Immature natural killer cell (primary cell): Measurements from ENCODE around the gene CARD11. TPM values are rescaled to one million over a fixed set of nuclear protein-coding genes. Genes with fewer than 3 reads are reported as not detected.
A peak's percentile ranks its signal among the peaks of the same experiment; 100 is the strongest.

Source experiments
- DNase-seq, 3 donors: peaks; one replicate each; pipeline ENCODE4 v3.0.0; 2022; ENCODE audit warnings: mixed read lengths in 1 of 3
- H3K27ac Mint-ChIP-seq, 6 donors: one replicate each; pipeline ENCODE4 v1.8.0; 2020; ENCODE audit warnings: mixed read lengths in 6 of 6, mild to moderate bottlenecking in 5 of 6, inconsistent platforms in 4 of 6, moderate library complexity in 3 of 6
- H3K27me3 Mint-ChIP-seq, 3 donors: one replicate each; pipeline ENCODE4 v1.8.0; 2020 to 2021; ENCODE audit warnings: low read depth in 3 of 3, mild to moderate bottlenecking in 3 of 3, mixed read lengths in 3 of 3, moderate library complexity in 3 of 3, inconsistent platforms in 1 of 3
- H3K36me3 Mint-ChIP-seq, 3 donors: one replicate each; pipeline ENCODE4 v1.8.0; 2020; ENCODE audit warnings: mixed read lengths in 3 of 3, inconsistent platforms in 2 of 3, mild to moderate bottlenecking in 2 of 3
- H3K4me1 Mint-ChIP-seq, 2 donors: one replicate each; pipeline ENCODE4 v1.8.0; 2020; ENCODE audit warnings: inconsistent platforms in 2 of 2, mild to moderate bottlenecking in 2 of 2, mixed read lengths in 2 of 2, moderate library complexity in 1 of 2
- H3K4me3 Mint-ChIP-seq, 5 donors: one replicate each; pipeline ENCODE4 v1.8.0; 2020; ENCODE audit warnings: mild to moderate bottlenecking in 5 of 5, mixed read lengths in 5 of 5, inconsistent platforms in 3 of 5, moderate library complexity in 3 of 5
- H3K9me3 Mint-ChIP-seq, 6 donors: one replicate each; pipeline ENCODE4 v1.8.0; 2020; ENCODE audit warnings: mild to moderate bottlenecking in 6 of 6, mixed read lengths in 6 of 6, inconsistent platforms in 4 of 6, moderate library complexity in 3 of 6
- polyA plus RNA-seq, 3 donors: library from polyadenylated mRNA; unstranded; fragments of 300-500 nt; fragmentation: Illumina TruSeq; gene quantifications; one replicate each; pipeline ENCODE4 v1.2.3, GENCODE V29; 2021

CARD11 gene
- polyA plus RNA-seq, 3 donors from 2014 or later, result 3.3 to 76.5 (median 18.7) TPM

- peaks cover 0 to 19% (median 10%) of the 10 kb centered on the region in 3 donors for H3K36me3 Mint-ChIP-seq
- no peak overlapping the region for H3K4me3 Mint-ChIP-seq
- H3K9me3 Mint-ChIP-seq, result peaks cover 0 to 3% (median 0%) of the 10 kb centered on the region in 6 donors
- peak overlapping the region in 2 of 6 donors; percentile 80 to 88 for H3K27ac Mint-ChIP-seq
- H3K4me1 Mint-ChIP-seq, result peaks cover 48 to 49% of the 10 kb centered on the region in 2 donors
- peaks cover 6 to 12% (median 10%) of the 10 kb centered on the region in 3 donors for H3K27me3 Mint-ChIP-seq
- no peak for DNase-seq
Measured at GRCh38 chr7:3074459-3074821, 30.8 kb upstream of the CARD11 start.

GRCh38 chr7:3073763-3074458, 30.2 kb upstream of the CARD11 start:
- H3K27ac Mint-ChIP-seq, result peak overlapping the region in 3 of 6 donors; percentile 31 to 88 (median 63)
- H3K9me3 Mint-ChIP-seq, result peaks cover 0 to 3% (median 0%) of the 10 kb centered on the region in 6 donors
- no peak for DNase-seq
- no peak overlapping the region for H3K4me3 Mint-ChIP-seq
- H3K36me3 Mint-ChIP-seq, result peaks cover 0 to 19% (median 10%) of the 10 kb centered on the region in 3 donors
- H3K4me1 Mint-ChIP-seq, result peaks cover 53 to 54% of the 10 kb centered on the region in 2 donors
- peaks cover 5 to 15% (median 13%) of the 10 kb centered on the region in 3 donors for H3K27me3 Mint-ChIP-seq

- peaks cover 81 to 83% of the 10 kb centered on the region in 2 donors for H3K4me1 Mint-ChIP-seq
- H3K36me3 Mint-ChIP-seq, result peaks cover 0 to 14% (median 6%) of the 10 kb centered on the region in 3 donors
- H3K9me3 Mint-ChIP-seq, result peaks cover 0 to 3% (median 0%) of the 10 kb centered on the region in 6 donors
- H3K27ac Mint-ChIP-seq, result peak overlapping the region; percentile 95 to 100 (median 98)
- peaks cover 8 to 29% (median 22%) of the 10 kb centered on the region in 3 donors for H3K27me3 Mint-ChIP-seq
- no peak for DNase-seq
- peak overlapping the region; percentile 40 to 95 (median 78) for H3K4me3 Mint-ChIP-seq
Measured at GRCh38 chr7:3070908-3071307, 27.2 kb upstream of the CARD11 start.

GRCh38 chr7:3069771-3070449, 26.2 kb upstream of the CARD11 start:
- H3K27ac Mint-ChIP-seq, result peak overlapping the region; percentile 95 to 100 (median 98)
- H3K9me3 Mint-ChIP-seq, result peaks cover 0 to 3% (median 0%) of the 10 kb centered on the region in 6 donors
- H3K4me3 Mint-ChIP-seq, result peak overlapping the region; percentile 77 to 95 (median 79)
- H3K4me1 Mint-ChIP-seq, result peaks cover 91 to 93% of the 10 kb centered on the region in 2 donors
- H3K36me3 Mint-ChIP-seq, result peaks cover 0 to 14% (median 6%) of the 10 kb centered on the region in 3 donors
- H3K27me3 Mint-ChIP-seq, result peaks cover 15 to 39% (median 29%) of the 10 kb centered on the region in 3 donors
- peak; percentile 77 to 82 (median 79) for DNase-seq

GRCh38 chr7:3068530-3068929, 24.9 kb upstream of the CARD11 start:
- Mint-ChIP-seq H3K9me3 (peaks cover 0 to 3% (median 0%) of the 10 kb centered on the region in 6 donors), H3K27ac (peak overlapping the region; percentile 95 to 100 (median 98)), H3K27me3 (peaks cover 15 to 40% (median 29%) of the 10 kb centered on the region in 3 donors), H3K36me3 (peaks cover 0 to 14% (median 6%) of the 10 kb centered on the region in 3 donors), H3K4me1 (peaks cover 96% of the 10 kb centered on the region in 2 donors), H3K4me3 (peak overlapping the region; percentile 77 to 95 (median 79))
- DNase-seq, result peak; percentile 78 to 80 (median 79)

GRCh38 chr7:3067606-3068380, 24.1 kb upstream of the CARD11 start:
- Mint-ChIP-seq H3K4me1 (peaks cover 99 to 100% of the 10 kb centered on the region in 2 donors), H3K27ac (peak overlapping the region; percentile 95 to 100 (median 98))

GRCh38 chr7:3067193-3067592, 23.5 kb upstream of the CARD11 start:
- Mint-ChIP-seq H3K27me3 (peaks cover 15 to 40% (median 29%) of the 10 kb centered on the region in 3 donors), H3K36me3 (peaks cover 0 to 10% (median 6%) of the 10 kb centered on the region in 3 donors), H3K4me3 (peak overlapping the region; percentile 72 to 95 (median 78)), H3K9me3 (peaks cover 0 to 3% (median 0%) of the 10 kb centered on the region in 6 donors), H3K4me1 (peaks cover 100% of the 10 kb centered on the region in 2 donors), H3K27ac (peak overlapping the region; percentile 95 to 100 (median 98))
- peak; percentile 53 to 63 (median 54) for DNase-seq

More at GRCh38 chr7:3067606-3068380, 24.1 kb upstream of the CARD11 start:
- Mint-ChIP-seq H3K4me3 (peak overlapping the region; percentile 77 to 95 (median 79)), H3K27me3 (peaks cover 15 to 40% (median 29%) of the 10 kb centered on the region in 3 donors), H3K9me3 (peaks cover 0 to 3% (median 0%) of the 10 kb centered on the region in 6 donors), H3K36me3 (peaks cover 0 to 14% (median 6%) of the 10 kb centered on the region in 3 donors)
- DNase-seq, result no peak

- DNase-seq, result no peak
- H3K36me3 Mint-ChIP-seq, result peaks cover 0 to 10% (median 6%) of the 10 kb centered on the region in 3 donors
- peaks cover 15 to 40% (median 27%) of the 10 kb centered on the region in 3 donors for H3K27me3 Mint-ChIP-seq
- H3K4me1 Mint-ChIP-seq, result peaks cover 98 to 100% of the 10 kb centered on the region in 2 donors
- H3K4me3 Mint-ChIP-seq, result peak overlapping the region; percentile 72 to 95 (median 78)
- peak overlapping the region; percentile 95 to 100 (median 98) for H3K27ac Mint-ChIP-seq
- peaks cover 0 to 3% (median 0%) of the 10 kb centered on the region in 6 donors for H3K9me3 Mint-ChIP-seq
Measured at GRCh38 chr7:3066506-3066905, 22.8 kb upstream of the CARD11 start.

GRCh38 chr7:3065724-3066143, 22.1 kb upstream of the CARD11 start:
- Mint-ChIP-seq H3K4me3 (peak overlapping the region; percentile 77 to 95 (median 79)), H3K4me1 (peaks cover 92 to 93% of the 10 kb centered on the region in 2 donors), H3K36me3 (peaks cover 0 to 4% (median 3%) of the 10 kb centered on the region in 3 donors), H3K27ac (peak overlapping the region; percentile 95 to 100 (median 98)), H3K9me3 (peaks cover 0 to 3% (median 0%) of the 10 kb centered on the region in 6 donors), H3K27me3 (peaks cover 15 to 35% (median 27%) of the 10 kb centered on the region in 3 donors)
- DNase-seq, result peak; percentile 67 to 74 (median 69)

- H3K27me3 Mint-ChIP-seq, result peaks cover 12 to 26% (median 18%) of the 10 kb centered on the region in 3 donors
- H3K9me3 Mint-ChIP-seq, result no peaks in the 10 kb centered on the region
- H3K4me3 Mint-ChIP-seq, result peak overlapping the region; percentile 39 to 85 (median 59)
- H3K36me3 Mint-ChIP-seq, result no peaks in the 10 kb centered on the region
- no peak for DNase-seq
- H3K27ac Mint-ChIP-seq, result peak overlapping the region; percentile 93 to 98 (median 96)
- H3K4me1 Mint-ChIP-seq, result peaks cover 75 to 77% of the 10 kb centered on the region in 2 donors
Measured at GRCh38 chr7:3064067-3064466, 20.4 kb upstream of the CARD11 start.

- peak overlapping the region; percentile 93 to 98 (median 96) for H3K27ac Mint-ChIP-seq
- H3K9me3 Mint-ChIP-seq, result no peaks in the 10 kb centered on the region
- H3K4me3 Mint-ChIP-seq, result peak overlapping the region; percentile 54 to 86 (median 80)
- peaks cover 9 to 20% (median 10%) of the 10 kb centered on the region in 3 donors for H3K27me3 Mint-ChIP-seq
- H3K36me3 Mint-ChIP-seq, result no peaks in the 10 kb centered on the region
- peaks cover 66 to 68% of the 10 kb centered on the region in 2 donors for H3K4me1 Mint-ChIP-seq
- peak; percentile 74 to 79 (median 76) for DNase-seq
Measured at GRCh38 chr7:3063016-3063753, 19.5 kb upstream of the CARD11 start.

GRCh38 chr7:3057066-3057420, 13.4 kb upstream of the CARD11 start:
- peaks cover 2% of the 10 kb centered on the region in 3 donors for H3K27me3 Mint-ChIP-seq
- peaks cover 0 to 8% (median under 1%) of the 10 kb centered on the region in 6 donors for H3K9me3 Mint-ChIP-seq
- peaks cover 0 to 4% (median 0%) of the 10 kb centered on the region in 3 donors for H3K36me3 Mint-ChIP-seq
- H3K4me1 Mint-ChIP-seq, result peaks cover 5 to 6% of the 10 kb centered on the region in 2 donors
- H3K4me3 Mint-ChIP-seq, result no peak overlapping the region
- DNase-seq, result no peak
- H3K27ac Mint-ChIP-seq, result no peak overlapping the region
